ENCODE results near the gene NSUN2.

DNA sequence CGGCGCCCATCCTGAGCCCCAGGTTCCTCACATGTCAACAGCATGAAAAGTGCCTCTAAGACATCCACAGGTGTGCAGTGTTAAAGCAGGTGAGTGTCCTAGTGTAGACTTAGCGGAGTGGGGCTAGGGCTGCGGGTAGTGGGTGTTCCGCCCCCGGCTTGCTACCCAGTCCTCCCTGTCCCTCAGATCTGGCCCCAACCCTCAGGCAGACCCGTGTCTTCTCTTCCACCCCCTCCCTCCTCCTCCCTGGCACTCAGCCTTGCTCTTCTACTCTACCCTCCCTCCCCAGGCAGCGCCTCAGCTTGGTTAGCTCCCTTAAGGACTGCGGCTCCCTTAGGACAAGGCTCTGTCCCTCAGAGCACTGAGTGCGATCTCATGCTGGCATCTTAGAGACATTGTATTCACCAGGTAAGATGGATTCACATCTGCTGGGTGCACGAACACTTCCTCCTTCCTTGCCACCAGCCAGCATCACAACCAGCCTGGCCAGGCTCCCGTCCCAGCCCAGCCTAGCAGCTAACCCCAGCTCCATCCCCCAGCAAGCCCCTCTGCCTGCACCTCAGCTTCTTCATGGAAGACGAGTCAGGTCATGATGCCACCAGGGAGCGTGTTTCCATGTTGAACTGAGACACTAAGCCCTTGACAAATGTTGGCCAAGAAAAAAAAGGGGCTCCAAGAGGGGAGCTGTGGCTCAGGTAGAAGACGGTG, 46.8 kb downstream of the NSUN2 start:
- TF ChIP-seq POLR2A (IDR thresholded peaks at IDR 0.05), result no peak
- TF ChIP-seq, protein P1, sequence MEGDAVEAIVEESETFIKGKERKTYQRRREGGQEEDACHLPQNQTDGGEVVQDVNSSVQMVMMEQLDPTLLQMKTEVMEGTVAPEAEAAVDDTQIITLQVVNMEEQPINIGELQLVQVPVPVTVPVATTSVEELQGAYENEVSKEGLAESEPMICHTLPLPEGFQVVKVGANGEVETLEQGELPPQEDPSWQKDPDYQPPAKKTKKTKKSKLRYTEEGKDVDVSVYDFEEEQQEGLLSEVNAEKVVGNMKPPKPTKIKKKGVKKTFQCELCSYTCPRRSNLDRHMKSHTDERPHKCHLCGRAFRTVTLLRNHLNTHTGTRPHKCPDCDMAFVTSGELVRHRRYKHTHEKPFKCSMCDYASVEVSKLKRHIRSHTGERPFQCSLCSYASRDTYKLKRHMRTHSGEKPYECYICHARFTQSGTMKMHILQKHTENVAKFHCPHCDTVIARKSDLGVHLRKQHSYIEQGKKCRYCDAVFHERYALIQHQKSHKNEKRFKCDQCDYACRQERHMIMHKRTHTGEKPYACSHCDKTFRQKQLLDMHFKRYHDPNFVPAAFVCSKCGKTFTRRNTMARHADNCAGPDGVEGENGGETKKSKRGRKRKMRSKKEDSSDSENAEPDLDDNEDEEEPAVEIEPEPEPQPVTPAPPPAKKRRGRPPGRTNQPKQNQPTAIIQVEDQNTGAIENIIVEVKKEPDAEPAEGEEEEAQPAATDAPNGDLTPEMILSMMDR (IDR thresholded peaks at IDR 0.05), result no peak

Measured in esophagus squamous epithelium (tissue), 4 donors.